ENCODE results near the gene GALNT2. TPM values are rescaled to one million over a fixed set of nuclear protein-coding genes. Genes with fewer than 3 reads are reported as not detected.

GALNT2 gene
- total and polyA plus RNA-seq, 4 experiments from 2014 or later, result 11.5 to 20.9 (median 15.8) TPM

DNA sequence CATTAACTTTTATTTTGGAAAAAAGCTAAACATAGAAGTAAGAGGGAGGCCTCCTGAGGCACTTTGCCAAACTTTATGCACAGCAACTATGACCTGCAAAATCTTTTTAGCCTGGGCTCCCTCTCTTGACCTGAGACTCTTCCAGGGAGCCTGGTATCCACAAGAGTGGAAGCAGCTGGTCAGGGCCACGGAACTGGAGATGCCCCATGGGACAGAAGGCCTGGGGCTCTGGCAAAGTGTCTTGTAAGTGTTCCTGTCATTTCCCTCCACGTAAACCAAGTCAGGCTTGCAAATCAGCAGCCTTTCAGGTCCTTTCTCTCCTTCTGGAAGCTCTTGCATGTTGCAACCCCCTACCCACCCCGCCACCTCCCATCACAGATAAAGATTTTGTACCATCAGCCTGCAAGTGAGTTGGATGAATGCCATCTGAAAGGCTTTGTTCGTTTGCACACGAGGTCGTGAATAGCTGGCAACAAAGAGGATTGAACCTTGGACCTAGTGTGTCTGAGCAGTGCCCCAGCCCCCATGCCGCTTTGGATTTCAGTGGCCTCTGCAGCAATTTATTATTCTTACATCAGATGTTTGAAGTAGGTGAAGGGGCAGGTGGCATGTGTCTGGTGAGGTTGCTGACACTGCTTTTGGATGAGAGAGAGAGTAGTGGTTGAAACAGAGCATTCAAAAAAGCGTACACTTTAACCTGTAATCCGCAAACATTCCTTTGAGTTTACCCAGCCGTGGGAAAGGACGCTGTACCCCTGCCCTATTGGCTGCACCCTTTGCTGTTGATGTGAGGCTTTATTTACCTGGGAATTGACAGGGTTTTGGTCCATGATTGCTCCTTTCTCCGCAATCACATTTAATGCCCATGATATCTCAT, 91.6 kb downstream of the GALNT2 start:
- H3K36me3 Mint-ChIP-seq, result no peaks in the 10 kb centered on the region
- no peaks in the 10 kb centered on the region for H3K36me3 ChIP-seq (ENCODE audit: insufficient read depth, low read length)
- H3K27me3 ChIP-seq (ENCODE audit: insufficient read depth, low read length), result no peaks in the 10 kb centered on the region
- H3K27me3 Mint-ChIP-seq, result no peaks in the 10 kb centered on the region
- H3K27ac Mint-ChIP-seq, result no peak overlapping the region
- ChIA-PET POLR2A (ENCODE audit: partially characterized antibody) (no interaction called here), CTCF (ENCODE audit: partially characterized antibody) (no interaction called here)
- H3K4me3 ChIP-seq (ENCODE audit: low read length in 2 of 2), result no peak overlapping the region
- no peaks in the 10 kb centered on the region for H3K9me3 Mint-ChIP-seq
- intact Hi-C loops (cut with micrococcal nuclease), result no loop called here
- no peak overlapping the region for H3K4me3 Mint-ChIP-seq
- no peak overlapping the region for H3K27ac ChIP-seq (ENCODE audit: low read depth, low read length)
- DNase-seq, result no peak
- no peaks in the 10 kb centered on the region for H3K9me3 ChIP-seq (ENCODE audit: control insufficient read depth in 1 of 2, low read length in 2 of 2)
- H3K4me1 ChIP-seq (ENCODE audit: insufficient read depth, low read length), result no peaks in the 10 kb centered on the region
- H3K4me1 Mint-ChIP-seq, result peaks cover 17 to 40% (median 26%) of the 10 kb centered on the region in 4 donors

DNA sequence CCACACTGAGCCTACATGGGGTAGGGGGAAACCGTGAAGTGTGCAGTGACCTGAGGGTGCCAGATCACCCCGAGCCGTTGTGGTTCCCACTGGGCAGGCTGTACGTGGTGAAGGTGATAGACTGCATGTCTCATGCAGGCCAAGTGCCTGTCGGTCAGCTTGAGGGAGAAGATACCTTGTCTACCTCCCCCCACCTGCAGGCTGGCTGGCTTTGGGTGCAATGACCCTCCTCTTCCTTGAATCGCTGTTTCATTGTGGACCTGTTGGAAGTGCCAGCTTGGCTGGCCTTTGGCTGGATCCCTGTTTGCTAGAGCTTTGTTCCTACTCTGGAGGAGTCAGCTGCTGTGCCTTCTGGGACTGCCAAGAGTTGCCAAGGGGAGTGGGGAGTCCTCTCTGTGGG, 92.5 kb downstream of the GALNT2 start:
- intact Hi-C loops (cut with micrococcal nuclease), result no loop called here
- H3K4me3 ChIP-seq (ENCODE audit: low read length in 2 of 2), result no peak overlapping the region
- Mint-ChIP-seq H3K4me1 (peaks cover 17 to 35% (median 25%) of the 10 kb centered on the region in 4 donors), H3K36me3 (no peaks in the 10 kb centered on the region), H3K4me3 (no peak overlapping the region), H3K27ac (peak overlapping the region in 1 of 7 donors; percentile 24), H3K27me3 (no peaks in the 10 kb centered on the region), H3K9me3 (no peaks in the 10 kb centered on the region)
- CTCF ChIA-PET (ENCODE audit: partially characterized antibody), result no interaction called here
- POLR2A ChIA-PET (ENCODE audit: partially characterized antibody), result no interaction called here
- H3K27ac ChIP-seq (ENCODE audit: low read depth, low read length), result no peak overlapping the region
- H3K9me3 ChIP-seq (ENCODE audit: control insufficient read depth in 1 of 2, low read length in 2 of 2), result no peaks in the 10 kb centered on the region
- H3K36me3 ChIP-seq (ENCODE audit: insufficient read depth, low read length), result no peaks in the 10 kb centered on the region
- H3K27me3 ChIP-seq (ENCODE audit: insufficient read depth, low read length), result no peaks in the 10 kb centered on the region
- H3K4me1 ChIP-seq (ENCODE audit: insufficient read depth, low read length), result no peaks in the 10 kb centered on the region
- no peak for DNase-seq

DNA sequence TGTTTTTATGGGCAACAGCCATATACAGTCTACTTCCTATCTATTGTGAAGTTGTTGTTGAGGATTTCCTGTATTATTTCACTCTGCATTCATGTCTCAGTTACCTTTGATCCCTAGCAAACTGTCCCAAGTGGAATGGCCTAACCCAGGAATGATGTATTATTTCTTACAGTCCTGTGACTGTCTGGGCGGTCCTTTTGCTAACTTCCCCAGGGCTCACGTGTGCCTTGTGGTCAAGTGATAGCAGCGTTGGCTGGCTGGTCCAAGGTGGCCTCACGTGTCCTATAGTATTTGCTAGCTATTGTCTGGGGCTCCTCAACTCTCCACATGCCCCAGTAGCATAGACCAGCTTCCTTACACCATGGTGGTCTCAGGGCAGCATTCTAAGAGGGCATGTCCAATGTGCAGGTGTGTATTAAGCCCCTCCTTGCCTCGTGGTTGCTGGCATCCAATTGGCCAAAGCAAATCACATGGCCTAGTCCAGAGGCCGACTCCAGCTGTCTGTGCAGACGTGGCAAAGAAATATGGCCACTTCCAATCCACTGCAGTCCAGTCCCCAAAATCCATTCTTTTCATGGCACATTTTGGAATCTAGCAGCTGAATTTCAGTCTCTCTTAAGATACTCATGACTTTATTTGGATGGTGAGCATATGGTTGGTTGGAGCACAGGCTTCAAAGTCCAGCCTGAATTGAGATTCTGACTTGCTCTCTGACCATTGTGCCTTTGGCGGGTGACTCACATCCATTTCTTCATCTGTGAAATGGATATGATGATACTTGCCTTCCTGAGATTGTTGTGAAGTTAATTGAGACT, 94.1 kb downstream of the GALNT2 start:
- no peaks in the 10 kb centered on the region for H3K9me3 Mint-ChIP-seq
- Histone ChIP-seq H3K9me3 (ENCODE audit: control insufficient read depth in 1 of 2, low read length in 2 of 2) (no peaks in the 10 kb centered on the region), H3K27me3 (ENCODE audit: insufficient read depth, low read length) (no peaks in the 10 kb centered on the region), H3K27ac (ENCODE audit: low read depth, low read length) (no peak overlapping the region), H3K4me1 (ENCODE audit: insufficient read depth, low read length) (no peaks in the 10 kb centered on the region), H3K4me3 (ENCODE audit: low read length in 2 of 2) (no peak overlapping the region), H3K36me3 (ENCODE audit: insufficient read depth, low read length) (no peaks in the 10 kb centered on the region)
- ChIA-PET CTCF (ENCODE audit: partially characterized antibody) (no interaction called here), POLR2A (ENCODE audit: partially characterized antibody) (no interaction called here)
- no peaks in the 10 kb centered on the region for H3K36me3 Mint-ChIP-seq
- DNase-seq, result no peak
- H3K4me3 Mint-ChIP-seq, result no peak overlapping the region
- no peaks in the 10 kb centered on the region for H3K27me3 Mint-ChIP-seq
- H3K4me1 Mint-ChIP-seq, result peaks cover 12 to 28% (median 18%) of the 10 kb centered on the region in 4 donors
- no peak overlapping the region for H3K27ac Mint-ChIP-seq
- intact Hi-C loops (cut with micrococcal nuclease), result no loop called here

DNA sequence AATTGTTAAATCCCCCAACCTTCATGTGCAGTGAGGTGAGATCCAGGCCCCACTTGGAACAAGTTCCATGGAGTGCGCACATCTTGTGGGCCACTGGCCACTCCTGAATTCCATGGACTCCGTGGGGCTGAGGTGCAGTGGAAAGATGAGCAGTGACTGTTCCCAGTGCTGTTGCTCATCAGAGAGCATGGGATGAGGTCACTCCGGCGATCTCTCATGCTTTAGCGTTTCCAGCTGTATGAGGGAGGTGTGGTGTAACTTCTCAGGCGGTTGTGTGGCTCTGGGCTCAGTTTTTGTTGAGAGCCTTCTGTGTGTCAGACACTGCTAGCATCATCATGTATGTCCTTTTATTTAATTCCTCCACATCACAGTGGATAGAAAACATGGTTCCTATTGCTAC, 96.2 kb downstream of the GALNT2 start:
- Histone ChIP-seq H3K36me3 (ENCODE audit: insufficient read depth, low read length) (no peaks in the 10 kb centered on the region), H3K9me3 (ENCODE audit: control insufficient read depth in 1 of 2, low read length in 2 of 2) (no peaks in the 10 kb centered on the region), H3K4me3 (ENCODE audit: low read length in 2 of 2) (no peak overlapping the region), H3K27me3 (ENCODE audit: insufficient read depth, low read length) (no peaks in the 10 kb centered on the region), H3K4me1 (ENCODE audit: insufficient read depth, low read length) (no peaks in the 10 kb centered on the region), H3K27ac (ENCODE audit: low read depth, low read length) (no peak overlapping the region)
- peaks cover 12 to 25% (median 13%) of the 10 kb centered on the region in 4 donors for H3K4me1 Mint-ChIP-seq
- peak overlapping the region in 3 of 7 donors; percentile 28 to 48 (median 29) for H3K27ac Mint-ChIP-seq
- H3K27me3 Mint-ChIP-seq, result no peaks in the 10 kb centered on the region
- intact Hi-C loops (cut with micrococcal nuclease), result no loop called here
- H3K9me3 Mint-ChIP-seq, result no peaks in the 10 kb centered on the region
- no peaks in the 10 kb centered on the region for H3K36me3 Mint-ChIP-seq
- ChIA-PET CTCF (ENCODE audit: partially characterized antibody) (interaction anchor here (1.1 to 1.8 kb wide), 3 partner anchors 13 to 502 kb away, joined by 3 to 8 read pairs (median 6); no protein-coding TSS in a partner anchor), POLR2A (ENCODE audit: partially characterized antibody) (no interaction called here)
- no peak for DNase-seq
- H3K4me3 Mint-ChIP-seq, result no peak overlapping the region

DNA sequence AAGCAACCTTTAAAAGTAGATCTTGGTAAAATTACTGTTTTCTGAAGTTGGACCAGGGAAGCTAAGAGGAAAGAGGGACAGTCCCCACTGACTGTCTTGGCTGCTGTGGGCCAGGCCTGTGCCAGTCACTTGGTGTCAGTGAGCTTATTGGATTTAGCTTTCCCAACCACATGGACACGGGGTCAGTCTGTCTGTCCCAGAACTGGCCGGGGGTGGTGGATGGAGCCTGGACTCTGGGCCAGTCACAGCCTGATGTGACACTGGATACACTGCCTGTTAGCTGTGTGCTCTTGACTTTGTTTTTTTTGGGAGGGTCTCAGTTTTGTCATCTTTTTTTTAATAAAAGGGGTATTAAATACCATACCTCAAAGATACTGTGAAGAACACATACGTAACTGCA, 96.7 kb downstream of the GALNT2 start:
- ChIA-PET CTCF (ENCODE audit: partially characterized antibody) (interaction anchor here (1.1 to 1.8 kb wide), 3 partner anchors 12 to 502 kb away, joined by 3 to 8 read pairs (median 6); no protein-coding TSS in a partner anchor), POLR2A (ENCODE audit: partially characterized antibody) (no interaction called here)
- no peak overlapping the region for H3K4me3 Mint-ChIP-seq
- H3K27ac Mint-ChIP-seq, result no peak overlapping the region
- Histone ChIP-seq H3K27me3 (ENCODE audit: insufficient read depth, low read length) (no peaks in the 10 kb centered on the region), H3K4me1 (ENCODE audit: insufficient read depth, low read length) (no peaks in the 10 kb centered on the region), H3K9me3 (ENCODE audit: control insufficient read depth in 1 of 2, low read length in 2 of 2) (no peaks in the 10 kb centered on the region), H3K27ac (ENCODE audit: low read depth, low read length) (no peak overlapping the region), H3K4me3 (ENCODE audit: low read length in 2 of 2) (no peak overlapping the region), H3K36me3 (ENCODE audit: insufficient read depth, low read length) (no peaks in the 10 kb centered on the region)
- intact Hi-C loops (cut with micrococcal nuclease), result no loop called here
- no peaks in the 10 kb centered on the region for H3K9me3 Mint-ChIP-seq
- DNase-seq, result no peak
- H3K27me3 Mint-ChIP-seq, result no peaks in the 10 kb centered on the region
- peaks cover 12 to 23% (median 13%) of the 10 kb centered on the region in 4 donors for H3K4me1 Mint-ChIP-seq
- no peaks in the 10 kb centered on the region for H3K36me3 Mint-ChIP-seq

DNA sequence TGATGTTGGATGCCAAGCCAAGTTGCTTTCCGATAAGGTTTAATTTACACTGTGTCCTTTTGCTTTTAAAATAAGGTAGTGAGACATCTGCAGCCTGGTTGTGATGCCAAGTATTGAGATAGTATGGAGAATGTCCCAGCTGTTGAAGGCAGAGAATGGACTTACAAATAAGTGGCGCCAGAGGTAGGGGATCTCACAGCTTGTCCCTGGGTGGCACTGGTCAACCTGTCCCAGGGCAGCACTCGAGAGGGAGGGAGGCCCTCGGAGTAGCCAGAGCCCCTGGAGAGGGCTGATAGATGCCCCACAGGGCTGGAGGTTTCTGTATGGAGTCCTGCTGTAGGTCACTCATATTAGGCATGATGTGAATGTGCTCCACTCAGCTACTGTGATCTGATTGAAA, 98.5 kb downstream of the GALNT2 start:
- no peak overlapping the region for H3K27ac Mint-ChIP-seq
- intact Hi-C loops (cut with micrococcal nuclease), result loop anchor here (5.0 kb wide), 1 partner anchor 383 kb away; no protein-coding TSS in a partner anchor
- H3K27me3 Mint-ChIP-seq, result no peaks in the 10 kb centered on the region

More for the DNA sequence above, 98.5 kb downstream of the GALNT2 start:
- Mint-ChIP-seq H3K36me3 (no peaks in the 10 kb centered on the region), H3K4me1 (peaks cover 16 to 25% (median 23%) of the 10 kb centered on the region in 4 donors), H3K4me3 (no peak overlapping the region), H3K9me3 (no peaks in the 10 kb centered on the region)
- ChIA-PET POLR2A (ENCODE audit: partially characterized antibody) (no interaction called here), CTCF (ENCODE audit: partially characterized antibody) (interaction anchor here (0.8 to 4.5 kb wide), 2 partner anchors 450 to 505 kb away, joined by 4 to 49 read pairs; no protein-coding TSS in a partner anchor)
- Histone ChIP-seq H3K4me1 (ENCODE audit: insufficient read depth, low read length) (peaks cover 14% of the 10 kb centered on the region), H3K27me3 (ENCODE audit: insufficient read depth, low read length) (no peaks in the 10 kb centered on the region), H3K36me3 (ENCODE audit: insufficient read depth, low read length) (no peaks in the 10 kb centered on the region), H3K9me3 (ENCODE audit: control insufficient read depth in 1 of 2, low read length in 2 of 2) (no peaks in the 10 kb centered on the region), H3K27ac (ENCODE audit: low read depth, low read length) (no peak overlapping the region), H3K4me3 (ENCODE audit: low read length in 2 of 2) (no peak overlapping the region)
- no peak for DNase-seq

All from CD4-positive, alpha-beta memory T cell (primary cell).